Right lobe of liver (tissue), 6 donors: Measurements from ENCODE around the gene RASGRF2. TPM values are rescaled to one million over a fixed set of nuclear protein-coding genes. Genes with fewer than 3 reads are reported as not detected.

Experiments
- ATAC-seq, 4 donors: fragments of 200-7000 bp; cut with Tn5 transposase; one replicate each; pipeline ENCODE4 v1.9.1; 2020; ENCODE audit warnings: mild to moderate bottlenecking in 4 of 4, moderate library complexity in 4 of 4
- DNase-seq, 3 donors: peaks; one replicate each; pipeline ENCODE4 v3.0.0-alpha.2; 2020
- H3K27ac ChIP-seq, 3 donors: fragments of 200-600 bp; one replicate each; pipeline ENCODE4 v1.8.0; 2022
- H3K27me3 ChIP-seq, 2 donors: fragments of 200-600 bp; one replicate each; pipeline ENCODE4 v1.8.0; 2022
- H3K36me3 ChIP-seq, 4 donors: fragments of 200-600 bp; sonication (generic) in 1 of 4; one replicate each; pipeline versions ENCODE4 v1.5.1 to v1.8.0; 2017 to 2022; ENCODE audit warnings: control low read depth in 1 of 4
- H3K4me1 ChIP-seq, 4 donors: fragments of 200-600 bp; sonication (generic) in 1 of 4; one replicate each; pipeline versions ENCODE4 v1.5.1 to v1.8.0; 2017 to 2022; ENCODE audit warnings: control low read depth in 1 of 4
- H3K4me3 ChIP-seq, 3 donors: fragments of 200-600 bp; one replicate each; pipeline ENCODE4 v1.8.0; 2022
- H3K9me3 ChIP-seq, 4 donors: fragments of 200-600 bp; sonication (generic) in 1 of 4; one replicate each; pipeline versions ENCODE4 v1.5.1 to v1.8.0; 2017 to 2022; ENCODE audit warnings: control low read depth in 1 of 4
- CTCF ChIP-seq, 4 donors: fragments of 200-600 bp in 3 of 4; fragments of 450-650 bp in 1 of 4; IDR thresholded peaks; one replicate each; pipeline versions ENCODE4 v1.5.1 to v1.8.0; 2016 to 2022; ENCODE audit warnings: antibody characterized with exemption in 4 of 4, mild to moderate bottlenecking in 2 of 4
- POLR2A ChIP-seq: fragments of 450-650 bp; IDR thresholded peaks from one replicate; pipeline ENCODE4 v1.6.1; 2017; ENCODE audit warnings: antibody characterized with exemption, mild to moderate bottlenecking
- WGBS: methylation state at CpG from one replicate; pipeline ENCODE4 v1.1.6; 2018; ENCODE audit warnings: low coverage, low lambda C conversion rate; ENCODE audit not compliant: insufficient coverage; ENCODE audit errors: missing lambda C conversion rate; 5-methylcytosine and 5-hydroxymethylcytosine counted together
- intact Hi-C, 2 donors: fragments of 100-400 bp; cut with DNase I; formaldehyde crosslinking; loops; one replicate each; pipeline versions ENCODE4 v1.11.2 to v1.14.1; 2022
- total RNA-seq, 6 experiments: library from RNA; depleted of rRNA in 2 of 6; stranded (reverse); fragments of >200 nt in 2 of 6; fragmentation: NEBNext Ultra II Directional in 3 of 6; extraction: Animal tissue kit (Norgen Biotek cat#: 25700) in 3 of 6; gene quantifications; one replicate each; pipeline versions ENCODE4 v1.1.0 to v1.2.4, GENCODE V29; 2016 to 2023
- donor health status: DM: no; HTN: yes; CAD: no.
- donor health status: DM: no; HTN: no; CAD: no.
- donor health status: DM: no; HTN: no; CAD: no.
- donor health status: DM: no; HTN: yes; CAD: no.
- donor health status: DM: no; HTN: yes; CAD: no.

Gene RASGRF2
- total RNA-seq, 6 experiments from 2014 or later: 0.20 to 0.61 (median 0.36) TPM

GRCh38 chr5:80937584-80938356 lies 22.4 kb upstream of the RASGRF2 start:
- ATAC-seq: no peak

GRCh38 chr5:80941496-80941895 lies 18.7 kb upstream of the RASGRF2 start:
- intact Hi-C loops: no loop called here
- H3K4me1 ChIP-seq: no peaks in the 10 kb centered on the region
- ATAC-seq (no peak), DNase-seq (no peak)
- H3K36me3 ChIP-seq: no peaks in the 10 kb centered on the region
- H3K9me3 ChIP-seq: no peaks in the 10 kb centered on the region
- no peaks in the 10 kb centered on the region for H3K27me3 ChIP-seq
- H3K27ac ChIP-seq: no peak overlapping the region
- 88% methylated on average over 1 of the region's 1 CpG for WGBS
- H3K4me3 ChIP-seq: no peak overlapping the region
- TF ChIP-seq CTCF (IDR thresholded peaks at IDR 0.05) (no peak), POLR2A (no peak)

More at GRCh38 chr5:80937584-80938356, 22.4 kb upstream of the RASGRF2 start:
- H3K27ac ChIP-seq: no peak overlapping the region
- no peaks in the 10 kb centered on the region for H3K36me3 ChIP-seq
- intact Hi-C loops: no loop called here
- TF ChIP-seq CTCF (IDR thresholded peaks at IDR 0.05) (no peak), POLR2A (no peak)
- H3K4me1 ChIP-seq: no peaks in the 10 kb centered on the region
- H3K4me3 ChIP-seq: no peak overlapping the region
- no peaks in the 10 kb centered on the region for H3K9me3 ChIP-seq
- DNase-seq: no peak
- 79% methylated on average over 8 of the region's 9 CpGs for WGBS
- H3K27me3 ChIP-seq: no peaks in the 10 kb centered on the region

GRCh38 chr5:80951366-80951765 lies 8.8 kb upstream of the RASGRF2 start:
- DNase-seq (no peak), ATAC-seq (no peak)
- 77% methylated on average over 5 of the region's 5 CpGs for WGBS
- Histone ChIP-seq H3K27ac (no peak overlapping the region), H3K27me3 (no peaks in the 10 kb centered on the region), H3K9me3 (no peaks in the 10 kb centered on the region), H3K4me1 (no peaks in the 10 kb centered on the region), H3K4me3 (no peak overlapping the region), H3K36me3 (no peaks in the 10 kb centered on the region)
- TF ChIP-seq CTCF (IDR thresholded peaks at IDR 0.05) (no peak), POLR2A (no peak)
- intact Hi-C loops: no loop called here

- no peaks in the 10 kb centered on the region for H3K9me3 ChIP-seq
- H3K27ac ChIP-seq: no peak overlapping the region
- intact Hi-C loops: no loop called here
- H3K4me1 ChIP-seq: no peaks in the 10 kb centered on the region
- no peaks in the 10 kb centered on the region for H3K36me3 ChIP-seq
- TF ChIP-seq POLR2A (no peak), CTCF (IDR thresholded peaks at IDR 0.05) (no peak)
- H3K27me3 ChIP-seq: no peaks in the 10 kb centered on the region
- H3K4me3 ChIP-seq: no peak overlapping the region
- 79% methylated on average over 5 of the region's 5 CpGs for WGBS
- ATAC-seq (no peak), DNase-seq (no peak)
Observed at GRCh38 chr5:80953587-80953986, 6.6 kb upstream of the RASGRF2 start.
